HEK293 (cell line): ENCODE results near the gene ZNF322.
"Not testable (repeated sequence)": the region's sequence is repeated elsewhere in the genome, so short reads cannot be mapped to it uniquely, and the experiment has no call there.

ENCODE experiments used
- CTCF ChIA-PET: fragments of 350-600 bp; formaldehyde crosslinking; extraction: SDS; loops from one replicate; lab custom pipeline; 2021; ENCODE audit warnings: antibody characterized with exemption; lab: Yijun Ruan, JAX
- POLR2A ChIA-PET: fragments of 300-600 bp; formaldehyde crosslinking; extraction: SDS; loops from one replicate; lab custom pipeline; 2020; ENCODE audit warnings: antibody characterized with exemption, inconsistent platforms; lab: Yijun Ruan, JAX
- H3K27ac ChIP-seq: fragments of 200-500 bp; sonication (Bioruptor generic); 2 replicates; pipeline ENCODE4 v1.5.1; 2014; ENCODE audit warnings: low read depth, low read length, control low read depth, inconsistent platforms; ENCODE audit errors: extremely low read depth
- H3K36me3 ChIP-seq, 2 experiments: fragments of 200-500 bp in 1 of 2; sonication (Bioruptor generic) in 1 of 2; 1 replicate in 1 of 2; 2 replicates in 1 of 2; pipeline ENCODE4 v1.5.1; 2014 to 2017; ENCODE audit warnings: inconsistent platforms in 2 of 2, low read length in 2 of 2; ENCODE audit not compliant: control insufficient read depth in 2 of 2, insufficient read depth in 1 of 2
- H3K4me1 ChIP-seq: fragments of 200-500 bp; sonication (Bioruptor generic); 2 replicates; pipeline ENCODE4 v1.5.1; 2014; ENCODE audit warnings: mild to moderate bottlenecking, low read length, inconsistent platforms; ENCODE audit not compliant: control insufficient read depth, insufficient read depth
- H3K4me3 ChIP-seq: 2 replicates; pipeline ENCODE4 v1.5.1; 2011; ENCODE audit warnings: low read depth, mild to moderate bottlenecking, control low read depth, low read length, moderate library complexity
- H3K9me3 ChIP-seq: fragments of 200-500 bp; sonication (Bioruptor generic); 2 replicates; pipeline ENCODE4 v1.5.1; 2014; ENCODE audit warnings: low read depth, low read length, inconsistent platforms; ENCODE audit not compliant: control insufficient read depth, insufficient read depth
- GLIS2 ChIP-seq: fragments of 450-650 bp; formaldehyde crosslinking; IDR thresholded peaks from 2 replicates; pipeline ENCODE4 v1.5.1; 2016; ENCODE audit warnings: missing biosample characterization, missing genetic modification characterization
- KLF10 ChIP-seq: fragments of 450-650 bp; IDR thresholded peaks from 2 replicates; pipeline ENCODE4 v1.5.1; 2018; ENCODE audit warnings: missing biosample characterization, mild to moderate bottlenecking, missing genetic modification characterization
- KLF8 ChIP-seq: fragments of 450-650 bp; formaldehyde crosslinking; IDR thresholded peaks from 2 replicates; pipeline ENCODE4 v1.5.1; 2016; ENCODE audit warnings: missing biosample characterization, missing genetic modification characterization
- RBAK ChIP-seq: fragments of 450-650 bp; formaldehyde crosslinking; IDR thresholded peaks from 2 replicates; pipeline ENCODE4 v1.5.1; 2016; ENCODE audit warnings: missing biosample characterization, missing genetic modification characterization
- ZBTB17 ChIP-seq: fragments of 450-650 bp; formaldehyde crosslinking; IDR thresholded peaks from 2 replicates; pipeline ENCODE4 v1.5.1; 2016; ENCODE audit warnings: missing biosample characterization, missing genetic modification characterization
- ZBTB48 ChIP-seq: fragments of 450-650 bp; formaldehyde crosslinking; IDR thresholded peaks from 2 replicates; pipeline ENCODE4 v1.5.1; 2016; ENCODE audit warnings: missing biosample characterization, missing genetic modification characterization
- ZNF175 ChIP-seq: fragments of 450-650 bp; formaldehyde crosslinking; IDR thresholded peaks from 2 replicates; pipeline ENCODE4 v1.5.1; 2016; ENCODE audit warnings: missing biosample characterization, missing genetic modification characterization
- ZNF571 ChIP-seq: fragments of 450-650 bp; formaldehyde crosslinking; IDR thresholded peaks from 2 replicates; pipeline ENCODE4 v1.5.0; 2017; ENCODE audit warnings: missing biosample characterization, missing genetic modification characterization
- ZNF629 ChIP-seq: fragments of 450-650 bp; formaldehyde crosslinking; IDR thresholded peaks from 2 replicates; pipeline ENCODE4 v1.5.1; 2017; ENCODE audit warnings: missing biosample characterization, missing genetic modification characterization
- TF ChIP-seq, protein P1 (sequence below): fragments of 450-650 bp; formaldehyde crosslinking; IDR thresholded peaks from 2 replicates; pipeline ENCODE4 v1.5.1; 2016; ENCODE audit warnings: missing biosample characterization, missing genetic modification characterization
- TF ChIP-seq, protein P2 (sequence below): fragments of 450-650 bp; formaldehyde crosslinking; IDR thresholded peaks from 2 replicates; pipeline ENCODE4 v1.5.1; 2016; ENCODE audit warnings: missing biosample characterization, missing genetic modification characterization
- TF ChIP-seq, protein P3 (sequence below): fragments of 450-650 bp; formaldehyde crosslinking; IDR thresholded peaks from 2 replicates; pipeline ENCODE4 v1.5.1; 2017; ENCODE audit warnings: missing biosample characterization, missing genetic modification characterization
- TF ChIP-seq, protein P4 (sequence below): sonication (generic); formaldehyde crosslinking; IDR thresholded peaks from 2 replicates; pipeline ENCODE4 v1.8.1; 2022; ENCODE audit warnings: mild to moderate bottlenecking, moderate library complexity, missing genetic modification reagents
- TF ChIP-seq, protein P5 (sequence below): IDR thresholded peaks from 2 replicates; pipeline ENCODE4 v1.6.1; 2011; ENCODE audit warnings: mild to moderate bottlenecking, low read depth, low read length, borderline replicate concordance

ZNF322 gene

DNA sequence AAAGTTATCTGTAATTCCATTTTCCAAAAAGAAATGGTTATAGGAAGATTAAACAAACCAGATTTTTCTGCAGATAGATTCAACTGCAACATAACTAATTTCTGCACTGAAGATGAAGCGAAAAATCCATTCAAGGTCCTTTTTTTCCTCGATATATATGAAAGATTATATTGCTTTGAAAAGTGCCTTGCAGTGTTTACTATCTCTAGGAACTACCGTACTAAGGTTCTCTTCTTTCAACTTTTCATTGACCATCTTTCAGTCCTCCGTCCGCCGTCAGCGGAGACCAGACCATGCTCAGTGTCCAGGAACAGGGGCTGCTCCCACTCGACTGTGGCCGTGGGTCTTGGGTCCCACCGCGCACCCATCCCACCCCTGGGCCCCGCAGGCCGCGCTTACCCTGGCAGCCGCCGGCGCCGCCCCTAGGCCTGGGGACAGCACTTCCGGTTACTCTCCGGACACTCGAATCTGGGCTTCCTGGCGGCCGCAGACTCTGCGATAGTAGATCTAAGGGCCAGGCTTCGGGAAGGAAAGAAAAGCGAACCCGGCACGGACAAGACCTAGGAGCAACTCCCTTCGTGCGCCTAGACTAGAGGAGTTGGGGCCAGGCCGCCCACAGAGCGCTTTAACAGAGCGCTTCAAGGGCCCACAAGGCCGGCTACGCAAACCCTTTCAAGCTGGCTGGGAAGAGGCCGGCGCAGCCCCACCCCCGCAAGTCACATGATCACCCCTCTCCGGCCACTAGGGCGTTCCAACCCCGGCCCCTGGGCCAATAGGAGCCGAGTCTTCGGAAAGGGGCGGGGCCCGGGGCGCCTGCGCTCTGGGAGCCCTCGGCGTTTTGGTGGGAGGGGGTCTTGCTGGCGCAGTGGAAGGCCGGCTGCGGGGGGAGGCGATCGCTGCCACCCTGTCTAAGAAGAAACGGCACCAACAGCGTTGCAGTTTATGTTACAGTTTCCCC is at the start of gene ZNF322 (continued):
- TF ChIP-seq, protein P1, sequence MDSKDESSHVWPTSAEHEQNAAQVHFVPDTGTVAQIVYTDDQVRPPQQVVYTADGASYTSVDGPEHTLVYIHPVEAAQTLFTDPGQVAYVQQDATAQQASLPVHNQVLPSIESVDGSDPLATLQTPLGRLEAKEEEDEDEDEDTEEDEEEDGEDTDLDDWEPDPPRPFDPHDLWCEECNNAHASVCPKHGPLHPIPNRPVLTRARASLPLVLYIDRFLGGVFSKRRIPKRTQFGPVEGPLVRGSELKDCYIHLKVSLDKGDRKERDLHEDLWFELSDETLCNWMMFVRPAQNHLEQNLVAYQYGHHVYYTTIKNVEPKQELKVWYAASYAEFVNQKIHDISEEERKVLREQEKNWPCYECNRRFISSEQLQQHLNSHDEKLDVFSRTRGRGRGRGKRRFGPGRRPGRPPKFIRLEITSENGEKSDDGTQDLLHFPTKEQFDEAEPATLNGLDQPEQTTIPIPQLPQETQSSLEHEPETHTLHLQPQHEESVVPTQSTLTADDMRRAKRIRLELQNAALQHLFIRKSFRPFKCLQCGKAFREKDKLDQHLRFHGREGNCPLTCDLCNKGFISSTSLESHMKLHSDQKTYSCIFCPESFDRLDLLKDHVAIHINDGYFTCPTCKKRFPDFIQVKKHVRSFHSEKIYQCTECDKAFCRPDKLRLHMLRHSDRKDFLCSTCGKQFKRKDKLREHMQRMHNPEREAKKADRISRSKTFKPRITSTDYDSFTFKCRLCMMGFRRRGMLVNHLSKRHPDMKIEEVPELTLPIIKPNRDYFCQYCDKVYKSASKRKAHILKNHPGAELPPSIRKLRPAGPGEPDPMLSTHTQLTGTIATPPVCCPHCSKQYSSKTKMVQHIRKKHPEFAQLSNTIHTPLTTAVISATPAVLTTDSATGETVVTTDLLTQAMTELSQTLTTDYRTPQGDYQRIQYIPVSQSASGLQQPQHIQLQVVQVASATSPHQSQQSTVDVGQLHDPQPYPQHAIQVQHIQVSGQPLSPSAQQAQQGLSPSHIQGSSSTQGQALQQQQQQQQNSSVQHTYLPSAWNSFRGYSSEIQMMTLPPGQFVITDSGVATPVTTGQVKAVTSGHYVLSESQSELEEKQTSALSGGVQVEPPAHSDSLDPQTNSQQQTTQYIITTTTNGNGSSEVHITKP: peak; percentile 80
- TF ChIP-seq, protein P2, sequence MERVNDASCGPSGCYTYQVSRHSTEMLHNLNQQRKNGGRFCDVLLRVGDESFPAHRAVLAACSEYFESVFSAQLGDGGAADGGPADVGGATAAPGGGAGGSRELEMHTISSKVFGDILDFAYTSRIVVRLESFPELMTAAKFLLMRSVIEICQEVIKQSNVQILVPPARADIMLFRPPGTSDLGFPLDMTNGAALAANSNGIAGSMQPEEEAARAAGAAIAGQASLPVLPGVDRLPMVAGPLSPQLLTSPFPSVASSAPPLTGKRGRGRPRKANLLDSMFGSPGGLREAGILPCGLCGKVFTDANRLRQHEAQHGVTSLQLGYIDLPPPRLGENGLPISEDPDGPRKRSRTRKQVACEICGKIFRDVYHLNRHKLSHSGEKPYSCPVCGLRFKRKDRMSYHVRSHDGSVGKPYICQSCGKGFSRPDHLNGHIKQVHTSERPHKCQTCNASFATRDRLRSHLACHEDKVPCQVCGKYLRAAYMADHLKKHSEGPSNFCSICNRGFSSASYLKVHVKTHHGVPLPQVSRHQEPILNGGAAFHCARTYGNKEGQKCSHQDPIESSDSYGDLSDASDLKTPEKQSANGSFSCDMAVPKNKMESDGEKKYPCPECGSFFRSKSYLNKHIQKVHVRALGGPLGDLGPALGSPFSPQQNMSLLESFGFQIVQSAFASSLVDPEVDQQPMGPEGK (tag by site-specific recombination): peak; percentile 76
- no peak for TF ChIP-seq ZNF571 (tag by site-specific recombination)
- peak; percentile 83 for TF ChIP-seq KLF10 (tag by site-specific recombination)
- peak; percentile 76 for TF ChIP-seq GLIS2
- TF ChIP-seq KLF8: no peak; the same call in none of the 2 replicates
- TF ChIP-seq ZBTB17: peak; percentile 53; the same call in 1 of the 2 replicates
- TF ChIP-seq RBAK: no peak
- no peak for TF ChIP-seq ZNF175 (tag by site-specific recombination)
- peak; percentile 53; the same call in 1 of the 2 replicates for TF ChIP-seq ZBTB48
- TF ChIP-seq, protein P3, sequence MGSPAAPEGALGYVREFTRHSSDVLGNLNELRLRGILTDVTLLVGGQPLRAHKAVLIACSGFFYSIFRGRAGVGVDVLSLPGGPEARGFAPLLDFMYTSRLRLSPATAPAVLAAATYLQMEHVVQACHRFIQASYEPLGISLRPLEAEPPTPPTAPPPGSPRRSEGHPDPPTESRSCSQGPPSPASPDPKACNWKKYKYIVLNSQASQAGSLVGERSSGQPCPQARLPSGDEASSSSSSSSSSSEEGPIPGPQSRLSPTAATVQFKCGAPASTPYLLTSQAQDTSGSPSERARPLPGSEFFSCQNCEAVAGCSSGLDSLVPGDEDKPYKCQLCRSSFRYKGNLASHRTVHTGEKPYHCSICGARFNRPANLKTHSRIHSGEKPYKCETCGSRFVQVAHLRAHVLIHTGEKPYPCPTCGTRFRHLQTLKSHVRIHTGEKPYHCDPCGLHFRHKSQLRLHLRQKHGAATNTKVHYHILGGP (tag by site-specific recombination): no peak
- 0 out of 2 replicates have a peak, but pooled peaks have one; percentile 24 for TF ChIP-seq ZNF629 (tag by site-specific recombination)
- TF ChIP-seq, protein P4, sequence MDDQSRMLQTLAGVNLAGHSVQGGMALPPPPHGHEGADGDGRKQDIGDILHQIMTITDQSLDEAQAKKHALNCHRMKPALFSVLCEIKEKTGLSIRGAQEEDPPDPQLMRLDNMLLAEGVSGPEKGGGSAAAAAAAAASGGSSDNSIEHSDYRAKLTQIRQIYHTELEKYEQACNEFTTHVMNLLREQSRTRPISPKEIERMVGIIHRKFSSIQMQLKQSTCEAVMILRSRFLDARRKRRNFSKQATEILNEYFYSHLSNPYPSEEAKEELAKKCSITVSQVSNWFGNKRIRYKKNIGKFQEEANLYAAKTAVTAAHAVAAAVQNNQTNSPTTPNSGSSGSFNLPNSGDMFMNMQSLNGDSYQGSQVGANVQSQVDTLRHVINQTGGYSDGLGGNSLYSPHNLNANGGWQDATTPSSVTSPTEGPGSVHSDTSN (CRISPR knock-in tag): peak; percentile 60; the same call in 1 of the 2 replicates
- TF ChIP-seq, protein P5, sequence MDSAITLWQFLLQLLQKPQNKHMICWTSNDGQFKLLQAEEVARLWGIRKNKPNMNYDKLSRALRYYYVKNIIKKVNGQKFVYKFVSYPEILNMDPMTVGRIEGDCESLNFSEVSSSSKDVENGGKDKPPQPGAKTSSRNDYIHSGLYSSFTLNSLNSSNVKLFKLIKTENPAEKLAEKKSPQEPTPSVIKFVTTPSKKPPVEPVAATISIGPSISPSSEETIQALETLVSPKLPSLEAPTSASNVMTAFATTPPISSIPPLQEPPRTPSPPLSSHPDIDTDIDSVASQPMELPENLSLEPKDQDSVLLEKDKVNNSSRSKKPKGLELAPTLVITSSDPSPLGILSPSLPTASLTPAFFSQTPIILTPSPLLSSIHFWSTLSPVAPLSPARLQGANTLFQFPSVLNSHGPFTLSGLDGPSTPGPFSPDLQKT: peak; percentile 49; the same call in 1 of the 2 replicates

DNA sequence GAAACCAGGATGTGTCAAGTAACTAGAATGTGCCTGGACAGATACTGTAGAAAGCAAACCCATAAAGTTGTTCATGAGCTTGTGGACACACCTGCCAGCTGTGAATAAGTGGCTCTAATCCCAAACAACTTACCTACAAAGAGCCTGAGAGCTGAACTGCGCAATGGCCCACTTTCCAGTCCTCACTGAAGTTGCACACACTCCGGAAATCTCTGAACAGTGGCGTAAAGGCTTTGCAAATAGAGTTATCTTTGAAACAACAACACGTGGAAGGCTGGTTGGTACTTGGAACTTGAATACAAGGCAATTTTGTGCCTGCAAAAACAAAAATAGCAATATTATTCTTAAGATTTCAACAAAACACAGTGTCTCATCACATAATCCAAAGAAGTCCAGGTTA is 46.2 kb upstream of the ZNF322 start:
- POLR2A ChIA-PET, H3K4me3 ChIP-seq, CTCF ChIA-PET, H3K4me1 ChIP-seq, H3K36me3 ChIP-seq, H3K9me3 ChIP-seq, H3K27ac ChIP-seq: not testable (repeated sequence)

DNA sequence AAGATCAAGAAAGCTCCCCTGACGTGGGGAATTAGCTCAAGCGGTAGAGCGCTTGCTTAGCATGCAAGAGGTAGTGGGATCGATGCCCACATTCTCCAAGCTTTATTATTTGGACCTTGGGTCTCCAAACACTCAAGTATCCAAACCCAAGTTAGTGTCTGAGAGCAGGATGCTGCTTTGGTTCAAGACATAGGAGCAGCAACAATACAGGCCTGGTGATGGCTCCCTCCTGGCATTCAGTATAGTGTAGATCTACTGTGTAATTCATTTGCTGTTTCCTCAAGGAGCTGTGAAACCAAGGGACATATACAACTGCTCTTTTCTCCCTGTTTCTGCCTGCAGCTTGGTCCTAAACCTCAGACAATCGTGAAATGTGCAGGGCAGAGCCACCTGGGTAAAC is 45.8 kb upstream of the ZNF322 start:
- CTCF ChIA-PET: not testable (repeated sequence)

DNA sequence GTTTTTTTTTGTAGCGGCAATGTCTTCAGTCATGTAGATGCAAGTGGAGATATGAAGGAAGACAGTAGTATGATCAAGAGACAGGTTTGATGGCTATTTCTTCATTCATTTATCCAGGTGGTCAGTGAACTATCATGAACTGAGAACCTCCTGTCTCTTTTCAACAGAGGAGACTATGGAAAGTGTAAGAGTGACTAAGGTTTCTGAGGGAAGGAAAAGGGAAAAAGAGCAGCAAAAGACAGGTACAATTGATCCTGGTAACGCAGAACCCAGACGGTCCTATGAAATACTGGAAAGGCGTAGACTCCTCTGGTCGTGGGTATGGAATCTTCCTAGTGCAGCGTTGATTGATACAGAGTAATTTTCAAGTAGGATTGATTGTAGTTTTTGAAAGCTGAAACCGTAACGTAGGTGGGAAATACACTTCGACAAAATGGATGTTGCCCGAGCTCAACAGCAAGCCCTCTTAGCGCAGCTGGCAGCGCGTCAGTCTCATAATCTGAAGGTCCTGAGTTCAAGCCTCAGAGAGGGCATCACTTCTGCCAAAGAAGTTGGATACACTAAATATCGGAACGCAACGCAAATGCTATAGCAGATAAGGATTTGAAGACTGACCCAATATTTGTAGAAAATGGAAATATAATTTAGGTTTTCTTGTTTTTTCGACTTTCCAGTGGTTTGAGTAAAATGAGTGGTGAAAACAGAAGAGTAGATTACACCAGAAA is 41.6 kb upstream of the ZNF322 start:
- CTCF ChIA-PET, H3K27ac ChIP-seq, H3K4me1 ChIP-seq, POLR2A ChIA-PET, H3K36me3 ChIP-seq, H3K9me3 ChIP-seq, H3K4me3 ChIP-seq: not testable (repeated sequence)

More for the DNA sequence above, 45.8 kb upstream of the ZNF322 start:
- H3K4me1 ChIP-seq, POLR2A ChIA-PET, H3K27ac ChIP-seq, H3K9me3 ChIP-seq, H3K36me3 ChIP-seq, H3K4me3 ChIP-seq: not testable (repeated sequence)

DNA sequence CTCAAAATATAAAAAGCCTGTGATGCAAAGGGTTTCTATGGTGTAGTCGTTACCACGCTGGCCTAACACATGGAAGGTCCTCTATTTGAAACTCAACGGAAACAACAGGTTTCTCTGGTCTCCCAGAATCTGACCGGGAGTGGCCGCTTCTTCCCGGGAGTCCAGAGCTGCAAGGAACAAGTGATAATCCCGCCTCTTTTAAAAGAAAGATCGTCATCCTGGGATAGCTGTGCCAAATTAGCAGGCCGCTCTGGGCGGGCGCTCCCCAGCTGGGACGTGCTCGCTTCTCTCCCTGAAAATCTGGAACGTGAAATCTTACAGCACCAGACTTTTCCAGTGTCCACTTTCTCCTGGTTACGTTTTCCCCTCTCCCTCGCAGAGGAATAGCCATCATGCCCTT is 38.0 kb upstream of the ZNF322 start:
- H3K4me1 ChIP-seq, CTCF ChIA-PET, POLR2A ChIA-PET: not testable (repeated sequence)

More for the DNA sequence above, 38.0 kb upstream of the ZNF322 start:
- H3K27ac ChIP-seq, H3K9me3 ChIP-seq, H3K36me3 ChIP-seq, H3K4me3 ChIP-seq: not testable (repeated sequence)
